ENCODE results near the gene UVRAG.

The UVRAG gene

GRCh38 chr11:75836417-75836816 lies 21.4 kb downstream of the UVRAG start:
- H3K27me3 ChIP-seq (ENCODE audit: control insufficient read depth, insufficient read depth, low read length), result no peaks in the 10 kb centered on the region
- H2AFZ ChIP-seq, result no peak overlapping the region
- TF ChIP-seq CTCF (IDR thresholded peaks at IDR 0.05), result no peak
- H3K4me3 ChIP-seq (ENCODE audit: low read depth, low read length), result no peak overlapping the region
- no peaks in the 10 kb centered on the region for H3K9me3 ChIP-seq (ENCODE audit: control insufficient read depth, low read length)
- H3K4me1 ChIP-seq, result peaks cover 2% of the 10 kb centered on the region
- no peak overlapping the region for H3K27ac ChIP-seq
- peaks cover 18% of the 10 kb centered on the region for H3K79me2 ChIP-seq
- no peaks in the 10 kb centered on the region for H3K36me3 ChIP-seq (ENCODE audit: control insufficient read depth, insufficient read depth, low read length)
- no peak overlapping the region for H3K4me2 ChIP-seq (ENCODE audit: low read length)
- no peak overlapping the region for H3K9ac ChIP-seq

- no peak overlapping the region for H3K4me3 ChIP-seq (ENCODE audit: low read depth, low read length)
- no peak overlapping the region for H2AFZ ChIP-seq
- H3K79me2 ChIP-seq, result peaks cover 6% of the 10 kb centered on the region
- no peak overlapping the region for H3K27ac ChIP-seq
- TF ChIP-seq CTCF (IDR thresholded peaks at IDR 0.05), result no peak
- no peaks in the 10 kb centered on the region for H3K27me3 ChIP-seq (ENCODE audit: control insufficient read depth, insufficient read depth, low read length)
- no peak overlapping the region for H3K9ac ChIP-seq
- no peaks in the 10 kb centered on the region for H3K36me3 ChIP-seq (ENCODE audit: control insufficient read depth, insufficient read depth, low read length)
- peaks cover 2% of the 10 kb centered on the region for H3K4me1 ChIP-seq
- H3K9me3 ChIP-seq (ENCODE audit: control insufficient read depth, low read length), result no peaks in the 10 kb centered on the region
- no peak overlapping the region for H3K4me2 ChIP-seq (ENCODE audit: low read length)
Measured at GRCh38 chr11:75839851-75840250, 24.8 kb downstream of the UVRAG start.

- no peaks in the 10 kb centered on the region for H3K9me3 ChIP-seq (ENCODE audit: control insufficient read depth, low read length)
- H3K79me2 ChIP-seq, result peaks cover 8% of the 10 kb centered on the region
- H2AFZ ChIP-seq, result no peak overlapping the region
- H3K9ac ChIP-seq, result no peak overlapping the region
- no peak for TF ChIP-seq CTCF (IDR thresholded peaks at IDR 0.05)
- peaks cover 2% of the 10 kb centered on the region for H3K4me1 ChIP-seq
- no peak overlapping the region for H3K4me2 ChIP-seq (ENCODE audit: low read length)
- H3K27ac ChIP-seq, result peak overlapping the region; percentile 44
- no peaks in the 10 kb centered on the region for H3K27me3 ChIP-seq (ENCODE audit: control insufficient read depth, insufficient read depth, low read length)
- no peaks in the 10 kb centered on the region for H3K36me3 ChIP-seq (ENCODE audit: control insufficient read depth, insufficient read depth, low read length)
- H3K4me3 ChIP-seq (ENCODE audit: low read depth, low read length), result no peak overlapping the region
Measured at GRCh38 chr11:75840522-75840921, 25.5 kb downstream of the UVRAG start.

GRCh38 chr11:75841739-75842138 lies 26.7 kb downstream of the UVRAG start:
- H3K79me2 ChIP-seq, result peaks cover 9% of the 10 kb centered on the region
- no peak overlapping the region for H3K27ac ChIP-seq
- no peaks in the 10 kb centered on the region for H3K36me3 ChIP-seq (ENCODE audit: control insufficient read depth, insufficient read depth, low read length)
- peaks cover 2% of the 10 kb centered on the region for H3K4me1 ChIP-seq
- no peak overlapping the region for H3K4me3 ChIP-seq (ENCODE audit: low read depth, low read length)
- H3K9me3 ChIP-seq (ENCODE audit: control insufficient read depth, low read length), result no peaks in the 10 kb centered on the region
- no peak overlapping the region for H3K9ac ChIP-seq
- H3K27me3 ChIP-seq (ENCODE audit: control insufficient read depth, insufficient read depth, low read length), result no peaks in the 10 kb centered on the region
- no peak overlapping the region for H3K4me2 ChIP-seq (ENCODE audit: low read length)
- TF ChIP-seq CTCF (IDR thresholded peaks at IDR 0.05), result no peak
- no peak overlapping the region for H2AFZ ChIP-seq

- Histone ChIP-seq H3K4me3 (ENCODE audit: low read depth, low read length) (no peak overlapping the region), H3K27ac (no peak overlapping the region), H3K9me3 (ENCODE audit: control insufficient read depth, low read length) (no peaks in the 10 kb centered on the region), H3K9ac (no peak overlapping the region), H3K36me3 (ENCODE audit: control insufficient read depth, insufficient read depth, low read length) (no peaks in the 10 kb centered on the region), H3K4me2 (ENCODE audit: low read length) (no peak overlapping the region), H3K79me2 (peaks cover 14% of the 10 kb centered on the region), H3K4me1 (peaks cover 3% of the 10 kb centered on the region), H2AFZ (no peak overlapping the region), H3K27me3 (ENCODE audit: control insufficient read depth, insufficient read depth, low read length) (no peaks in the 10 kb centered on the region)
- no peak for TF ChIP-seq CTCF (IDR thresholded peaks at IDR 0.05)
Measured at GRCh38 chr11:75845324-75845723, 30.3 kb downstream of the UVRAG start.

All from parathyroid adenoma (tissue), 2 donors.